Fibroblast of villous mesenchyme (primary cell): Measurements from ENCODE around the gene ERFL. TPM values are rescaled to one million over a fixed set of nuclear protein-coding genes. Genes with fewer than 3 reads are reported as not detected.
"Not testable (repeated sequence)": the region's sequence is repeated elsewhere in the genome, so short reads cannot be mapped to it uniquely, and the experiment has no call there.

Source experiments
- DNase-seq: peaks from one replicate; pipeline ENCODE4 v3.0.0-alpha.2; 2010; ENCODE audit warnings: low read depth
- H3K4me3 ChIP-seq: 2 replicates; pipeline ENCODE4 v1.5.1; 2011; ENCODE audit warnings: low read depth, mild to moderate bottlenecking, low read length
- total RNA-seq: library from RNA; depleted of rRNA; stranded (reverse); fragments of >200 nt; gene quantifications from 2 replicates; pipeline ENCODE4 v1.2.3, GENCODE V29; 2012
- TF ChIP-seq, protein P1 (sequence below): IDR thresholded peaks from 2 replicates; pipeline ENCODE4 v1.5.1; 2012; ENCODE audit warnings: low read depth, mild to moderate bottlenecking, low read length; ENCODE audit not compliant: insufficient read depth

The ERFL gene
- total RNA-seq, 1 donor, result not detected

DNA sequence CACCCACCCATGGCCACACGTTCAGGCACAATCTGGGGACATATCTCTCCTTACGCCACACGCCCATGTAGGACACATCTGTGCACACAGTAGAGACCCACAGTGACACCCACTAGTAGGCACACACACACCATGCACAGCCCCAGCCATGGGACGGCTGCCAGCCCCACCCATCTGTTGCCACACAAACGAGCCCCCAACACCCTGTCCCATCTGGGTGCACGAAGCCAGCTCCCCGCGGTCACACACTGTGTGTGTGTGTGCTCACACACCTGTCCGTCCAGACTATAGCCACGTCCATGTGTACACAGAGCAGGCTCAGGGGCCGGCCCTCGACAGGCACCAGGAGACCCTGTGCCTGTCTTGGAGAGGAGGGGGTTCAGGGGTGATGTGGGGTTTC, 10.6 kb downstream of the ERFL start:
- H3K4me3 ChIP-seq, result no peak overlapping the region
- TF ChIP-seq, protein P1, sequence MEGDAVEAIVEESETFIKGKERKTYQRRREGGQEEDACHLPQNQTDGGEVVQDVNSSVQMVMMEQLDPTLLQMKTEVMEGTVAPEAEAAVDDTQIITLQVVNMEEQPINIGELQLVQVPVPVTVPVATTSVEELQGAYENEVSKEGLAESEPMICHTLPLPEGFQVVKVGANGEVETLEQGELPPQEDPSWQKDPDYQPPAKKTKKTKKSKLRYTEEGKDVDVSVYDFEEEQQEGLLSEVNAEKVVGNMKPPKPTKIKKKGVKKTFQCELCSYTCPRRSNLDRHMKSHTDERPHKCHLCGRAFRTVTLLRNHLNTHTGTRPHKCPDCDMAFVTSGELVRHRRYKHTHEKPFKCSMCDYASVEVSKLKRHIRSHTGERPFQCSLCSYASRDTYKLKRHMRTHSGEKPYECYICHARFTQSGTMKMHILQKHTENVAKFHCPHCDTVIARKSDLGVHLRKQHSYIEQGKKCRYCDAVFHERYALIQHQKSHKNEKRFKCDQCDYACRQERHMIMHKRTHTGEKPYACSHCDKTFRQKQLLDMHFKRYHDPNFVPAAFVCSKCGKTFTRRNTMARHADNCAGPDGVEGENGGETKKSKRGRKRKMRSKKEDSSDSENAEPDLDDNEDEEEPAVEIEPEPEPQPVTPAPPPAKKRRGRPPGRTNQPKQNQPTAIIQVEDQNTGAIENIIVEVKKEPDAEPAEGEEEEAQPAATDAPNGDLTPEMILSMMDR, result no peak
- DNase-seq, result no peak

GRCh38 chr19:41915776-41916414, 12.4 kb downstream of the ERFL start:
- no peak for DNase-seq
- no peak overlapping the region for H3K4me3 ChIP-seq
- TF ChIP-seq, protein P1, result no peak

- TF ChIP-seq, protein P1, result no peak
- DNase-seq, result no peak
- no peak overlapping the region for H3K4me3 ChIP-seq
These were observed 13.1 kb downstream of the ERFL start for GRCh38 chr19:41915021-41915775.

- not testable (repeated sequence) for DNase-seq, H3K4me3 ChIP-seq
These were observed 13.8 kb downstream of the ERFL start for GRCh38 chr19:41914424-41914834.

DNA sequence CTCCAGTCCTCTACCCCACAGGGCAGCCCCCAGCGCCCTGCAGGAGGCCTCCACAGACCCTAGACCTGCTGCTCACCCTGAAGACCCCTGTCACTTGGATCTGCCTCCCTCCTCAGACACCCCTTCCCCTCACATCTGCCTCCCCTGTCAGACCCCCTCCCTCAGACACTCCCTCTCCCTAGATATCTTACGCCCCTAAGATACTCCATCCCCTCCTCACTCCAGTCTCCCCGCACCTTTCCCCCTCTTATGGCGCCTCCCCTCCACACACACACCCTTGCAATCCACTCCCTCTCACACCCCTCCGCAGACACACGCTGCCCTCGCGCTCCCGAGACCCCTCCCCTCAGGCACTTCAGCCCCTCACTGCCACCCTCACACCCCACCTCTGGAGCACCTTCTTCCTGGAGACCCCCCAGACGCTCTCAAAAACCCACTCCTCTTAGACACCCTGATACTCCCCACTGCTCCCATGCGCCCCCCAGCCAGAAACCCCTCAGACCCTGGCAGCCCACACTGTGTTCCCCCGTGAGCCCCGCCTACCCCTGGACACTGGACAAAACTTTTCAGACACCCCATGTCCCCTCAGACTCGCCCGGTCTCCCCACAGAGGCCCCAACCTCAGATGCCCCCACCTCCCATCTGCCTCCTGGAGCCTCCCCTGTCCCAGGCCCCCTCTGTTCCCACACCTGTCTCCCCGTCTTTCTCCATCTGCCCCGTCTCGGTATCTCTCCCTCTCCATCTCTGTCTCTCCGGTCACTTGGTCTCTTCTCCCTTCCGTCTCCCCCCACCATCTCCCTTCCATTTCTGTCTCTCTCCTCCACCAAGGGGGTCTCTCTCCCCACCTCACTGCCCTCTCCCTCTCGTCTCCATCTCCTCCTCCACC, 14.5 kb downstream of the ERFL start:
- TF ChIP-seq, protein P1, result no peak
- no peak for DNase-seq
- H3K4me3 ChIP-seq, result no peak overlapping the region

DNA sequence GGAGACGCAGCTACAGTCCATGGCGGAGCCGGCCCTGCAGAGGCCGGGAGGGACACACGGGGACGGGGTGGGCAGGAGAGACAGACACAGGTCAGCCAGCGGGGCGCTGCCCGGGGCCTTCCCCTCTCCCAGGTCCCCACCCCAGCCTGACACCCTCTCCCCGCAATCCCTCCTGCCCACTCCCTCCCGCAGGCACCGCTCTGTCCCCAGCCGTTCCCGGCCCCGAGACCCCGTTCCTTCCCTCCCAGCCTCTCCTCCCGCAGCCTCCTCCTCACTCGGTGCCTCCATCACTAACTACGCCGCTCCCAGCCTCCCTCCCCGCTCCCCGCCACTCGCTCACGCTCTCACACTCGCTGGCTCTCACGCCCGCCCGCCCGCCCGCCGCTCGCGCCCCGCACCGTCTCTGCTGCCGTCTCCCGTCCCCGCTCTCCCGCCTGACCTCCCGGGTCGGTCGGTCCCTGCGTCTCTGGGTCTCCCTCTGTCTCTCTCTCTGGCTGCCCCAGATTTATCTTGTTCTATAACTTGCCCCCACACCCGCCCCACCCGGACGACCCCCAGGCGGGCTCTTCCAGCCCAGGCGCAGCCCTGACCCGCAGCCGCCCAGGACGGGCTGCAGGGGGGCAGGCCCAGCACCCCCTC, 15.2 kb downstream of the ERFL start:
- TF ChIP-seq, protein P1, result no peak
- no peak overlapping the region for H3K4me3 ChIP-seq
- no peak for DNase-seq
